K562 (cell line): ENCODE data around the gene MKS1. TPM values are rescaled to one million over a fixed set of nuclear protein-coding genes. Genes with fewer than 3 reads are reported as not detected.

Experiments used
- ATAC-seq: fragments of 200-7000 bp; cut with Tn5 transposase; 3 replicates; pipeline ENCODE4 v1.9.1; 2020; ENCODE audit warnings: moderate library complexity
- BruUV-seq: library from RNA; stranded (reverse); fragments of 400-500 nt; replicated peaks from 2 replicates; lab custom pipeline; 2021; lab: Mats Ljungman, UMichigan
- CTCF ChIA-PET: fragments of 300-600 bp; formaldehyde crosslinking; extraction: SDS; loops from one replicate; lab custom pipeline; 2021; ENCODE audit warnings: low intra/inter-chr PET ratio; lab: Yijun Ruan, JAX
- POLR2A ChIA-PET: fragments of 300-600, 350-650 bp; sonication (Branson Sonifier 250); formaldehyde crosslinking; extraction: SDS; loops from one replicate; lab custom pipeline; 2021; ENCODE audit warnings: antibody characterized with exemption, inconsistent platforms; lab: Yijun Ruan, JAX
- DNase-seq, 4 experiments: peaks; one replicate each; pipeline versions ENCODE4 v3.0.0 to v3.0.0-alpha.2; 2011 to 2018; ENCODE audit warnings: low spot score in 3 of 4, mixed read lengths in 3 of 4; ENCODE audit errors: extremely low read depth in 1 of 4
- FAIRE-seq: peaks from 2 replicates; lab custom pipeline; 2011; peaks lifted over from hg19 to GRCh38; lab: Jason Lieb, UNC
- H2AFZ ChIP-seq: 2 replicates; pipeline ENCODE4 v1.6.0; 2011; ENCODE audit warnings: low read depth, low read length, control low read depth, inconsistent platforms
- H3K27ac ChIP-seq: fragments of 200-600 bp; 3 replicates; pipeline ENCODE4 v1.8.0; 2011; ENCODE audit warnings: low read depth, mild to moderate bottlenecking, control low read depth, inconsistent platforms, low read length, moderate library complexity, mixed read lengths; ENCODE audit errors: extremely low read depth
- H3K27me3 ChIP-seq, 2 experiments: fragments of 300-600 bp in 1 of 2; 2 replicates in 1 of 2; 3 replicates in 1 of 2; pipeline versions ENCODE4 v1.6.0 to v1.8.0; 2011; ENCODE audit warnings: inconsistent platforms in 2 of 2, low read length in 2 of 2, mild to moderate bottlenecking in 1 of 2, mixed read lengths in 1 of 2, moderate library complexity in 1 of 2; ENCODE audit not compliant: control insufficient read depth in 2 of 2, insufficient read depth in 2 of 2
- H3K36me3 ChIP-seq: fragments of 300-600 bp; 3 replicates; pipeline ENCODE4 v1.8.0; 2011; ENCODE audit warnings: mild to moderate bottlenecking, low read length, inconsistent platforms; ENCODE audit not compliant: control insufficient read depth, insufficient read depth
- H3K4me1 ChIP-seq, 2 experiments: fragments of 200-600 bp in 1 of 2; replicated peaks in 1 of 2; 2 replicates in 1 of 2; 3 replicates in 1 of 2; pipeline versions ENCODE4 v1.5.1 to v1.8.0; 2011; ENCODE audit warnings: inconsistent platforms in 2 of 2, low read length in 2 of 2, mild to moderate bottlenecking in 1 of 2, mixed read lengths in 1 of 2, moderate library complexity in 1 of 2; ENCODE audit not compliant: control insufficient read depth in 2 of 2, insufficient read depth in 2 of 2
- H3K4me2 ChIP-seq: 2 replicates; pipeline ENCODE4 v1.6.1; 2011; ENCODE audit warnings: low read length, control low read depth, inconsistent platforms, mixed read lengths; ENCODE audit not compliant: insufficient read depth
- H3K4me3 ChIP-seq: fragments of 200-600 bp; sonication (generic), shearing (Covaris generic); 2 replicates; pipeline ENCODE4 v1.5.1; 2016; ENCODE audit warnings: control low read depth, inconsistent platforms
- H3K79me2 ChIP-seq: fragments of 200-600 bp; 3 replicates; pipeline ENCODE4 v1.8.0; 2011; ENCODE audit warnings: low read length, inconsistent platforms; ENCODE audit not compliant: control insufficient read depth, insufficient read depth
- H3K9ac ChIP-seq, 2 experiments: 2 replicates each; pipeline versions ENCODE4 v1.6.0 to v1.6.1; 2011; ENCODE audit warnings: low read depth in 2 of 2, low read length in 2 of 2, control low read depth in 1 of 2, inconsistent platforms in 1 of 2, mild to moderate bottlenecking in 1 of 2, mixed read lengths in 1 of 2; ENCODE audit not compliant: insufficient read depth in 1 of 2
- H3K9me1 ChIP-seq: one replicate; pipeline ENCODE4 v1.6.0; 2011; ENCODE audit warnings: inconsistent platforms, mild to moderate bottlenecking, low read length, moderate library complexity; ENCODE audit not compliant: control insufficient read depth, insufficient read depth
- H3K9me3 ChIP-seq: replicated peaks from 2 replicates; pipeline ENCODE4 v1.5.1; 2011; ENCODE audit warnings: low read depth, low read length, inconsistent platforms; ENCODE audit not compliant: control insufficient read depth, insufficient read depth
- H4K20me1 ChIP-seq: replicated peaks from 2 replicates; pipeline ENCODE4 v1.6.1; 2011; ENCODE audit warnings: low read length, inconsistent platforms, mixed read lengths; ENCODE audit not compliant: control insufficient read depth, insufficient read depth
- DMBX1 ChIP-seq: fragments of 250-450 bp; sonication (Bioruptor Pico); IDR thresholded peaks from 2 replicates; pipeline ENCODE4 v1.8.0; 2022; ENCODE audit warnings: inconsistent platforms, mild to moderate bottlenecking, moderate library complexity, borderline replicate concordance
- FOXP1 ChIP-seq: sonication (generic); formaldehyde crosslinking; IDR thresholded peaks from 2 replicates; pipeline ENCODE4 v1.8.0; 2022; ENCODE audit warnings: mild to moderate bottlenecking, missing genetic modification reagents
- GATA2 ChIP-seq: sonication (generic); formaldehyde crosslinking; IDR thresholded peaks from 2 replicates; pipeline ENCODE4 v1.4.0; 2020; ENCODE audit warnings: mild to moderate bottlenecking, missing genetic modification reagents
- HMGN3 ChIP-seq: IDR thresholded peaks from 2 replicates; pipeline ENCODE4 v1.6.1; 2011; ENCODE audit warnings: borderline replicate concordance, low read depth, mild to moderate bottlenecking, mixed read lengths, low read length; ENCODE audit not compliant: insufficient read length; ENCODE audit errors: extremely low read depth
- SNRNP70 ChIP-seq: fragments of 200-400 bp; formaldehyde crosslinking; optimal IDR thresholded peaks from 2 replicates; pipeline ENCODE3; 2017; ENCODE audit warnings: low read depth, low read length
- SPI1 ChIP-seq: IDR thresholded peaks from 2 replicates; pipeline ENCODE4 v1.6.1; 2011; ENCODE audit warnings: low read depth, low read length, control low read depth, borderline replicate concordance
- U2AF2 ChIP-seq: fragments of 200-400 bp; formaldehyde crosslinking; optimal IDR thresholded peaks from 2 replicates; pipeline ENCODE3; 2017; ENCODE audit warnings: low read depth, mild to moderate bottlenecking, low read length
- WGBS: fragments of 100-300 bp; shearing (Covaris generic); methylation state at CpG from one replicate; pipeline ENCODE4 v1.1.6; 2016; ENCODE audit warnings: low coverage, mixed read lengths; ENCODE audit not compliant: insufficient coverage; ENCODE audit errors: missing lambda C conversion rate; 5-methylcytosine and 5-hydroxymethylcytosine counted together
- in situ Hi-C: fragments of 300-500 bp; cut with MboI; formaldehyde crosslinking; loops from 4 replicates; pipeline ENCODE4 v1.15.0; 2018; ENCODE audit warnings: inconsistent platforms, mixed read lengths
- intact Hi-C: fragments of 100-400 bp; cut with micrococcal nuclease; formaldehyde crosslinking; loops from 2 replicates; pipeline ENCODE4 v1.14.2; 2022
- polyA plus RNA-seq, 8 experiments: library from polyadenylated mRNA; depleted of rRNA in 4 of 8; stranded (reverse) in 5 of 8; unstranded in 3 of 8; fragments of >200 nt; fragmentation: Nextera tagmentation in 2 of 8; fragmentation: Illumina TruSeq in 1 of 8; extraction: Ambion mirVana in 2 of 8; extraction: Trizol in 1 of 8; gene quantifications; 2 replicates each; pipeline versions ENCODE4 v1.2.1 to v1.2.3, GENCODE V29; 2011 to 2014; ENCODE audit warnings: inconsistent platforms in 1 of 8, missing spikeins in 1 of 8
- total RNA-seq, 7 experiments: library from RNA; depleted of rRNA in 6 of 7; stranded (reverse); fragments of >200 nt in 6 of 7; fragmentation: Illumina TruSeq in 2 of 7; extraction: Trizol in 2 of 7; gene quantifications; 2 replicates each; pipeline versions ENCODE4 v1.2.1 to v1.2.3, GENCODE V29; 2011 to 2021; ENCODE audit warnings: low replicate concordance in 1 of 7
- TF ChIP-seq, protein P1 (sequence below): sonication (generic); formaldehyde crosslinking; IDR thresholded peaks from 2 replicates; pipeline ENCODE4 v1.8.0; 2022; ENCODE audit warnings: missing genetic modification reagents, mild to moderate bottlenecking, borderline replicate concordance
- TF ChIP-seq, protein P2 (sequence below): fragments of 250-450 bp; sonication (Bioruptor Pico); IDR thresholded peaks from 2 replicates; pipeline ENCODE4 v1.5.0; 2020; ENCODE audit warnings: mild to moderate bottlenecking
- TF ChIP-seq, protein P3 (sequence below): IDR thresholded peaks from 2 replicates; pipeline ENCODE4 v1.6.1; 2012; ENCODE audit warnings: low read depth, low read length, improper control_type of control experiment, borderline replicate concordance
- TF ChIP-seq, protein P4 (sequence below): sonication (generic); formaldehyde crosslinking; IDR thresholded peaks from 2 replicates; pipeline ENCODE4 v1.8.1; 2023; ENCODE audit warnings: mild to moderate bottlenecking, missing genetic modification reagents
- TF ChIP-seq, protein P5 (sequence below), 3 experiments: IDR thresholded peaks in 2 of 3; conservative IDR thresholded peaks in 1 of 3; 2 replicates each; pipeline ENCODE4 v1.5.1; 2011 to 2012; ENCODE audit warnings: low read length in 3 of 3, mild to moderate bottlenecking in 3 of 3, control low read depth in 2 of 3, improper control_type of control experiment in 1 of 3, inconsistent platforms in 1 of 3, low read depth in 1 of 3, mixed read lengths in 1 of 3, moderate library complexity in 1 of 3; ENCODE audit not compliant: insufficient read depth in 2 of 3

MKS1 gene
- total and polyA plus RNA-seq, 9 of the 15 experiments (the other 6 are each of a cell fraction or from before 2014, with no cell fraction given) = 16.3 to 31.0 (median 25.9) TPM

DNA sequence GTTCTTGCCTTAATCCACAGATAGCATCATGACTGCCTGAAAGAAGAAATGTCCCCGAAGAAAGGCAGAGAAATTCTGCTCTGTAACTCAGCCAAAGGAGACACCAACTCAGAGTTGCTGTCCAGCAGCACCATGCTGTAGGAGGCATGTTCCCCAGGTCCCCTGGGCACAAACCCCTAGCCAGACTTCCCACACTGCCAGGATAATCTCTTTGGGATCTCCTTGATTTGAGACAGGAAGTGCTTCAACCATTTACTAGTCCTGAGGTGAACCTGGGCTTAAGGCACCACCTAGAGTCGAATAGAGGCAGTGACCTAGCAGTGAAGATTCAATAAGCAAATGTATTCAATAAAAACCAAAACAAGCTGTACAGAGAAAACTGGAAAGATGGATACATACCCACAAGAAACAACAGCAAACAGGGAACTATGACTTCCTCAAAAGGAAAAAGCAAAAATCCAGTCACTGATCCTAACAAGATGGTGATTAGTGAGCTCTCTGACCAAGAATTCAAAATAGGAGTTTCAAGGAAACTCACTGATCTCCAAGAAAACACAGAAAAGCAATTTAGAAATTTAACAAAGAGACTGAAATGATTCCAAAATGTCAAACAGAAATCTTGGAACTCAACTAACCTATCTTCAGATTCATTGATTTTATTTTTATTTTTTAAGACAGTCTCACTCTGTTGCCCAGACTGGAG, 46.5 kb downstream of the MKS1 start:
- no peaks in the 10 kb centered on the region; the same call in 1 of the 2 replicates for H4K20me1 ChIP-seq
- no peak overlapping the region for H2AFZ ChIP-seq
- no peak overlapping the region for H3K4me3 ChIP-seq
- POLR2A ChIA-PET = interaction anchor here (1.2 kb wide), 1 partner anchor 12 kb away, joined by 3 read pairs; no protein-coding TSS in a partner anchor
- 0% methylated on average over 2 of the region's 2 CpGs for WGBS
- H3K27me3 ChIP-seq = peaks cover 21 to 26% of the 10 kb centered on the region in 2 experiments
- no peaks in the 10 kb centered on the region for H3K9me3 ChIP-seq
- in situ Hi-C loops (no loop called here), intact Hi-C loops (loop anchor here (1.0 kb wide), 1 partner anchor 50 kb away; no protein-coding TSS in a partner anchor)
- no peak overlapping the region for H3K9ac ChIP-seq
- ATAC-seq (peak; percentile 73; the same call in 2 of the 3 replicates), FAIRE-seq (peak; percentile 78), DNase-seq (peak; percentile 35 to 41 (median 38))
- no peak overlapping the region for H3K27ac ChIP-seq
- no peaks in the 10 kb centered on the region for H3K4me1 ChIP-seq
- no peak overlapping the region for H3K4me2 ChIP-seq
- H3K36me3 ChIP-seq = no peaks in the 10 kb centered on the region
- no peaks in the 10 kb centered on the region for H3K9me1 ChIP-seq
- BruUV-seq = no TSS peak
- CTCF ChIA-PET = no interaction called here
- H3K79me2 ChIP-seq = no peaks in the 10 kb centered on the region
- TF ChIP-seq GATA2 (CRISPR knock-in tag) (0 out of 2 replicates have a peak, but pooled peaks have one; percentile 41), SNRNP70 (no peak), U2AF2 (no peak), DMBX1 (no peak), HMGN3 (no peak), SPI1 (peak; percentile 65), FOXP1 (CRISPR knock-in tag) (no peak)
- TF ChIP-seq, protein P1, sequence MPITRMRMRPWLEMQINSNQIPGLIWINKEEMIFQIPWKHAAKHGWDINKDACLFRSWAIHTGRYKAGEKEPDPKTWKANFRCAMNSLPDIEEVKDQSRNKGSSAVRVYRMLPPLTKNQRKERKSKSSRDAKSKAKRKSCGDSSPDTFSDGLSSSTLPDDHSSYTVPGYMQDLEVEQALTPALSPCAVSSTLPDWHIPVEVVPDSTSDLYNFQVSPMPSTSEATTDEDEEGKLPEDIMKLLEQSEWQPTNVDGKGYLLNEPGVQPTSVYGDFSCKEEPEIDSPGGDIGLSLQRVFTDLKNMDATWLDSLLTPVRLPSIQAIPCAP (CRISPR knock-in tag) = no peak
- TF ChIP-seq, protein P2, sequence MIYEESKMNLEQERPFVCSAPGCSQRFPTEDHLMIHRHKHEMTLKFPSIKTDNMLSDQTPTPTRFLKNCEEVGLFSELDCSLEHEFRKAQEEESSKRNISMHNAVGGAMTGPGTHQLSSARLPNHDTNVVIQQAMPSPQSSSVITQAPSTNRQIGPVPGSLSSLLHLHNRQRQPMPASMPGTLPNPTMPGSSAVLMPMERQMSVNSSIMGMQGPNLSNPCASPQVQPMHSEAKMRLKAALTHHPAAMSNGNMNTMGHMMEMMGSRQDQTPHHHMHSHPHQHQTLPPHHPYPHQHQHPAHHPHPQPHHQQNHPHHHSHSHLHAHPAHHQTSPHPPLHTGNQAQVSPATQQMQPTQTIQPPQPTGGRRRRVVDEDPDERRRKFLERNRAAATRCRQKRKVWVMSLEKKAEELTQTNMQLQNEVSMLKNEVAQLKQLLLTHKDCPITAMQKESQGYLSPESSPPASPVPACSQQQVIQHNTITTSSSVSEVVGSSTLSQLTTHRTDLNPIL (CRISPR knock-in tag) = no peak
- TF ChIP-seq, protein P3, sequence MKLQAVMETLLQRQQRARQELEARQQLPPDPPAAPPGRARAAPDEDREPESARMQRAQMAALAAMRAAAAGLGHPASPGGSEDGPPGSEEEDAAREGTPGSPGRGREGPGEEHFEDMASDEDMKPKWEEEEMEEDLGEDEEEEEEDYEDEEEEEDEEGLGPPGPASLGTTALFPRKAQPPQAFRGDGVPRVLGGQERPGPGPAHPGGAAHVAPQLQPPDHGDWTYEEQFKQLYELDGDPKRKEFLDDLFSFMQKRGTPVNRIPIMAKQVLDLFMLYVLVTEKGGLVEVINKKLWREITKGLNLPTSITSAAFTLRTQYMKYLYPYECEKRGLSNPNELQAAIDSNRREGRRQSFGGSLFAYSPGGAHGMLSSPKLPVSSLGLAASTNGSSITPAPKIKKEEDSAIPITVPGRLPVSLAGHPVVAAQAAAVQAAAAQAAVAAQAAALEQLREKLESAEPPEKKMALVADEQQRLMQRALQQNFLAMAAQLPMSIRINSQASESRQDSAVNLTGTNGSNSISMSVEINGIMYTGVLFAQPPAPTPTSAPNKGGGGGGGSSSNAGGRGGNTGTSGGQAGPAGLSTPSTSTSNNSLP = no peak
- TF ChIP-seq, protein P4, sequence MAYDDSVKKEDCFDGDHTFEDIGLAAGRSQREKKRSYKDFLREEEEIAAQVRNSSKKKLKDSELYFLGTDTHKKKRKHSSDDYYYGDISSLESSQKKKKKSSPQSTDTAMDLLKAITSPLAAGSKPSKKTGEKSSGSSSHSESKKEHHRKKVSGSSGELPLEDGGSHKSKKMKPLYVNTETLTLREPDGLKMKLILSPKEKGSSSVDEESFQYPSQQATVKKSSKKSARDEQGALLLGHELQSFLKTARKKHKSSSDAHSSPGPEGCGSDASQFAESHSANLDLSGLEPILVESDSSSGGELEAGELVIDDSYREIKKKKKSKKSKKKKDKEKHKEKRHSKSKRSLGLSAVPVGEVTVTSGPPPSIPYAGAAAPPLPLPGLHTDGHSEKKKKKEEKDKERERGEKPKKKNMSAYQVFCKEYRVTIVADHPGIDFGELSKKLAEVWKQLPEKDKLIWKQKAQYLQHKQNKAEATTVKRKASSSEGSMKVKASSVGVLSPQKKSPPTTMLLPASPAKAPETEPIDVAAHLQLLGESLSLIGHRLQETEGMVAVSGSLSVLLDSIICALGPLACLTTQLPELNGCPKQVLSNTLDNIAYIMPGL (CRISPR knock-in tag) = no peak
- TF ChIP-seq, protein P5, sequence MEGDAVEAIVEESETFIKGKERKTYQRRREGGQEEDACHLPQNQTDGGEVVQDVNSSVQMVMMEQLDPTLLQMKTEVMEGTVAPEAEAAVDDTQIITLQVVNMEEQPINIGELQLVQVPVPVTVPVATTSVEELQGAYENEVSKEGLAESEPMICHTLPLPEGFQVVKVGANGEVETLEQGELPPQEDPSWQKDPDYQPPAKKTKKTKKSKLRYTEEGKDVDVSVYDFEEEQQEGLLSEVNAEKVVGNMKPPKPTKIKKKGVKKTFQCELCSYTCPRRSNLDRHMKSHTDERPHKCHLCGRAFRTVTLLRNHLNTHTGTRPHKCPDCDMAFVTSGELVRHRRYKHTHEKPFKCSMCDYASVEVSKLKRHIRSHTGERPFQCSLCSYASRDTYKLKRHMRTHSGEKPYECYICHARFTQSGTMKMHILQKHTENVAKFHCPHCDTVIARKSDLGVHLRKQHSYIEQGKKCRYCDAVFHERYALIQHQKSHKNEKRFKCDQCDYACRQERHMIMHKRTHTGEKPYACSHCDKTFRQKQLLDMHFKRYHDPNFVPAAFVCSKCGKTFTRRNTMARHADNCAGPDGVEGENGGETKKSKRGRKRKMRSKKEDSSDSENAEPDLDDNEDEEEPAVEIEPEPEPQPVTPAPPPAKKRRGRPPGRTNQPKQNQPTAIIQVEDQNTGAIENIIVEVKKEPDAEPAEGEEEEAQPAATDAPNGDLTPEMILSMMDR (IDR thresholded peaks at IDR 0.05 in 2 of 3, conservative IDR thresholded peaks at IDR 0.05 in 1 of 3; ENCODE audit: insufficient read depth in 2 of 3, low read depth in 1 of 3, low read length in 3 of 3) = peak; percentile 60 to 69 (median 64)
